Inferior parietal cortex (tissue), 1 donor: ENCODE data around the gene EPHB2.
"Not testable (repeated sequence)": the region's sequence is repeated elsewhere in the genome, so short reads cannot be mapped to it uniquely, and the experiment has no call there.

Source experiments
- DNase-seq: peaks from one replicate; pipeline ENCODE4 v3.0.0-alpha.2; 2016; ENCODE audit errors: extremely low spot score

EPHB2 gene

GRCh38 chr1:22710701-22711049 lies at the start of gene EPHB2:
EPHB2 (plus strand) TSS chr1:22710839; CDS start chr1:22710983, 144 bp downstream.
- no peak for DNase-seq

DNA sequence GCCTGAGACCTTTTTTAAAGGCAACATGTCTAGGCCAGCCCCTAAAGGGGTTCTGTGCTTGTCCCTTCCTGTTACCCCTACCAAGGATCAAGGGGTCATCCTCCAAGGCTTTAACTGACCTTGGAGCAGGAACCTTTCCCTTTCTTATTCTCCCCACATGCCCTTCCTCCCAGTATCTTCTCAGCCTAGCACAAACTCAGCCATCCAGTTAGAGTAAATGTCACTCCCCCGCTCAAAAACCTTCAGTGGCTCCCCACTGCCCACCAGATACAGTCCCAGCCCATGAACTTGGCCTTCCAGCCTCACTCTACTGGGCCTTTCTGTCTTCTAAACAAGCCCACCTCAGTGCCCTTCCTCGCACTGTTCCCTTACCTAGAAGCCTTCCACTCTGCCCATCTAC lies 48.8 kb upstream of the EPHB2 start:
- DNase-seq: no peak

- no peak for DNase-seq
These were observed 48.3 kb upstream of the EPHB2 start for GRCh38 chr1:22662318-22662717.

DNA sequence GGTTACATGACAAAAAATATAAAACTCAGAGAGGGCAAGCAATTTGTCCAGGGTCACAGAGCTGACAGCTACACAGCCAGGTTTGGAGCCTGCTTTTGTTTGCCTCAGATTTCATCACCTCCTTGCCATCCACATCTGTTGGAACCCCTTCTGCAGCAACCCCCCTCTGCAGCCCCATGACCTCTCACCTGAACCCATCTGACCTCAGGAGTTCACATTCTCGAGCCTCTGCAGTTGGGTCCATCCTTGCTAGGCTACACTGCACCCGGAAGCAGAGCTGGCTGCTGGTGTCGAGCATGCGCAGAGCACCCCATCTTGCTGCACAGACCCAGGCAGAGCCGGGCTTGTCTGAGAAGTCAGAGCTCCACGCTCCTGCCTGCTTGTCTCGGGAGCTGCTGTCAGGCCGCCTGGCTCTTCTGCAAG lies 47.6 kb upstream of the EPHB2 start:
- no peak for DNase-seq

GRCh38 chr1:22665752-22666151 lies 44.9 kb upstream of the EPHB2 start:
- no peak for DNase-seq

- DNase-seq: no peak
These were observed 44.2 kb upstream of the EPHB2 start for GRCh38 chr1:22666412-22666811.

DNA sequence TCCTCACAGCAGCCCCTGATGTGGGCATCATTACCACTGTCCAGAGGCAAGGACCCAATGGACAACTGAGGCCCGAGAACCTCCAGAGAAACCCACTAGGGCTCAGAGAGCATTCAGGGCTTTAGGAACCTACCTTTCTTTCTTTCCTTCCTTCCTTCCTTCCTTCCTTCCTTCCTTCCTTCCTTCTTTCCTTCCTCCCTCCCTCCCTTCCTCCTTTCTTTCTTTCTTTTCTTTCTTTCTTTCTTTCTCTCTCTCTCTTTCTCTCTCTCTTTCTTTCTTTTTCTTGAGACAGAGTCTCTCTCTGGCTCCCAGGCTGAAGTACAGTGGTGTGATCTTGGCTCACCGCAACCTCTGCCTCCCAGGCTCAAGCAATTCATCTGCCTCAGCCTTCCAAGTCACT lies 41.8 kb upstream of the EPHB2 start:
- DNase-seq: not testable (repeated sequence)

- DNase-seq: no peak
These were observed 40.2 kb upstream of the EPHB2 start for GRCh38 chr1:22670352-22670975.

DNA sequence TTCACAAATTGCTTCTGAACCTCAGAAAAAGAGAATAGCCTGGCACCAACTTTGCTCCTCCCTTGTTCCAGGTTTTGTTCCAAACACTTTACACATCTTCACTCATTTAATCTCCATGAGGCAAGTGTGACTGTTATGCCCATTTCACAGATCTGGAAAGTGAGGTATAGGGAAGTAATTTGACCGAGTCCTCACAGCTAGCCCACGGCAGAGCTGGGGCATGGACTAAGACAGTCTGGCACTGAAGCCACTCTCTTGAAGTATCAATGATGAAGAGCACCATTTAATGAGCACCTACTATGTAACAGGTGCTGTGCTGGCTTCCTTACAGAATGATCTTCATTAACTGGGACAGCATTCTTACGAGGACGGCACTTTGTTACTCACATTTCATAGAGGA lies 38.6 kb upstream of the EPHB2 start:
- no peak for DNase-seq

DNA sequence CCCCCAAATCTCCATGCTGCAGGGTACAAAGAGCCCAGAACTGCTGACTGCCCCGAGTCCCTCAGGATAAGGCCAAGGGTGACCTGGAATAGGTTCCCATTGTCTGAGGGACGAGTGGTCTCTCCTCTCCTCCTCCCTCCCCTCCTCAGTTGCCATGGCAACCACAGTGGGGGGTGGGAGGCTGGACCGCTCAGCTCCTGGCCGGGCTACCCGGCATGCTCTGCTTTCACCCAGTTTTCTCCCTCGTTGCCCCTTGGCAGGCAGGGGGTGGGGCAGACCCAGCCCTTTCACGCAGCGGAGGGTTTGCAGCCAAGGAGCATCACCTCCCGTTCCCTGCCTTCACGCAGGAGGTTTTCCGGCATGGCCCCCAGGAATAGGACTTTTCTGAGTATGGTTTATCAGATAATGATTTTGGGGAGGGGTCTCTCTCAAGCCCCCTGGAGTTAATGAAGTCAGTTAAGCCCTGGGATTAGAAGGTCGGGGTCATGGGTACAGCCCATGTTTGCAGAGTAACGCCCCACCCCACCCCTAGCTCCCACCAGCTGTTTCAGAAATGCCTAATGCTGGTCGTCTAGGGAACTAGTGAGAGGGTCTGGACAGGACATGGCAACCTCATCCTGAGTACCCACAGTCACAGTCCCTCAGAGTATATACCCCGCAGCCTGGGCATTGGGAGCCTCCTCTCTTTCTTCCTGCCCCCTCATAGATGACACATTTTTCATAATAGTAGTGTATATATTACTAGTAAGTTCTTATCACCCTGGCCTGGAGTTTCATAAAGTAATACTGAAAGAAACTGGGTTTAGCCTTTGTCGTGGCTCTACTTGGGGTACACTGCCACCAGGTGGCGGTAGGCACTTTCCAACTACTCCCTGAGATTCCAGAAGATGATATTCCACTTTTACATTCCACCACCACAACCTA lies 36.9 kb upstream of the EPHB2 start:
- DNase-seq: peak; percentile 75

DNA sequence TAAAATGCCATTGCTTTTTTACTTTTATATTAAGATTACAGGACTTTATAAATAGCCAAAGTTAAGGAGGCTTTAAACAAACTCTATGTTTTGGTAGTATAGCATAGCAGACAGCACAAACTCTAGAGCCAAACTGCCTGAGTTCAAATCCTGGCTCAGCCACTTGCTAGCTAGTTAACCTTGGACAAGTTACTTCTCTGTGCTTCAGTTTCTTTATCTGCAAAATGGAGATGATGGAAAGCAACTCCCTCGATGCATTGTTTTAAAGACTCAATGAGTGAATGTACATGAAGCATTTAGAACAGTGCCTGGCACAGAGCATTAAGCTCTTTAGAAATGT lies 36.3 kb upstream of the EPHB2 start:
- DNase-seq: no peak

DNA sequence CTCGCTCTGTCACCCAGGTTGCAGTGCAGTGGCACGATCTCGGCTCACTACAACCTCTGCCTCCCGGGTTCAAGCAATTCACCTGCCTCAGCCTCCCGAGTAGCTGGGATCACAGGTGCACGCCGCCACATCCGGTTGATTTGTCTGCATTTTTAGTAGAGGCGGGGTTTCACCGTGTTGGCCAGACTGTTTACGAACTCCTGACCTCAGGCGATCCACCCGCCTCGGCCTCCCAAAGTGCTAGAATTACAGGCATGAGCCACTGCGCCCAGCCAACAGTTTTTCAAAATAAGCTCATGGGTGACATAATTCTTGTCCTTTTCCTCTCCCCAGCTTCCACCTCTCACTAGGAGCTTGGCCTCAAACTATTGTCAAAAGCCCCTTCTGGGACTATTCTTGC lies 34.5 kb upstream of the EPHB2 start:
- DNase-seq: not testable (repeated sequence)

DNA sequence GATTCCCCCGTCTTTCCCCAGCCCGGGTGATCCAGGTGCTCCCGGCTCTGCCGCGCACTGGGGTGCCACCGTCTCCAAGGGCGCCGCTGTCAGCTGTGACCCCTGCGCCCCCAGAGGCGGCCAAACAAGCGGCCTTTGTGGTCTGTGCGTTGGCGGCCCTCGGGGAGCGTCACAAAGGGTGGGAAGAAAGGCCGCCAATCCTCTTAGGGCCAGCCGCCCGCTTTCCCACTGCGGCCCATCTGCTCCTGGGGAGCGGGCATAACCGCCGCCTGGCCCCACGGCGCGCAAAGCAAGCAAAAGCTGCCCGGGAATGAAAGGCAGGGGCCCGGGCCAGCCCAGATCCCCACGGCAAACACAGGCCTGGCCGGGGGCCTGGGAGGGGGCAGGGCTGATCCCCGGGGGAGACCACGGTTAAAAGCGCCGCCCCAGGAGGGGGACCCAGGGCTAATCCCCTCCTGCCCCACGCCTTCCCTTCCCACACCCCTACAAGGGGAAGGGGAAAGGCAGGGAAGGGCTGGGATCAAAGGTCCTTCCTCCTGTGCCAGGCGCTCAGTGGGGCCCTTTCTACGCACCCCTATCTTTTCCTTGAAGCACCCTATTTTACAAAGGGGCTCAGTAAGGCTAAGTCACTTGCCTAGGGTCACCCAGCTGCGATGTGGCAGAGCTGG lies 33.6 kb upstream of the EPHB2 start:
- no peak for DNase-seq

DNA sequence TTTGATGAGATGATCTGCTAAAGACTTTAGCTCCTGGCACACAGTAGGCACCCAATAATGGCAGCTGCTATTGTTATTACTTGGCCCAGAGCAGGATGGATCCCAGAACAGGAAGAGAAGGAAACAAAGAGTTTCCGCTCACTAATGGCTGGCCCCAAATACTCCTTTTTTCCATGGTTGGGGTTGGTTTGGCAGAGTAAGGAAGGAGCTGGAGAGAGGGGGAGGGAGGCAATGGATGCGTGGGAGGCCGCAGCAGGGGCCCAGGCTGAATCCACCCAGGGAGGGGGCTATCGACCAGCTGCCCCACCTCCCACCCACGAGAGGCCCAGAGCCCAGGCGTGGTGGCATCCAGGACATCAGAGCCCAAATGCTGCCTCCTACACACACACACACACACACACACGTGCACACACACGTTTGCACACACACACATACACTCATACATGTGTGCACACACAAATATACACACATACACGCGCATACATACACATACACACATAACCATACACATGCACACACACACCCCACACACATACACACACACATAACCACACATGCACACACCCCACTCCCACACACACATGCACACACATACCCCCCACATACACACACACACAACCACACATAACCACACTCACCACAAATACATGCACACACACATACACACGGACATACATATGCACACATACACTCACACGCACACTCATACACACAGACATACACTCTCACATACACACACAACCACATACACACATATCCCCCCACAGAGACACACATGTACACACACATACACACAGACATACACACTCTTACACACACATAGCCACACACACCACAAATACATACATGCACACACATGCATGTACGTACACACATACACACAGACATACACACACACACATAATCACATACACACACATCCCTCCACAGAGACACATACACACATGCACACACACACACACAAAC lies 32.4 kb upstream of the EPHB2 start:
- no peak for DNase-seq

- no peak for DNase-seq
These were observed 29.9 kb upstream of the EPHB2 start for GRCh38 chr1:22680726-22681125.

GRCh38 chr1:22681556-22682276 lies 28.9 kb upstream of the EPHB2 start:
- DNase-seq: no peak

GRCh38 chr1:22683547-22683946 lies 27.1 kb upstream of the EPHB2 start:
- DNase-seq: no peak

DNA sequence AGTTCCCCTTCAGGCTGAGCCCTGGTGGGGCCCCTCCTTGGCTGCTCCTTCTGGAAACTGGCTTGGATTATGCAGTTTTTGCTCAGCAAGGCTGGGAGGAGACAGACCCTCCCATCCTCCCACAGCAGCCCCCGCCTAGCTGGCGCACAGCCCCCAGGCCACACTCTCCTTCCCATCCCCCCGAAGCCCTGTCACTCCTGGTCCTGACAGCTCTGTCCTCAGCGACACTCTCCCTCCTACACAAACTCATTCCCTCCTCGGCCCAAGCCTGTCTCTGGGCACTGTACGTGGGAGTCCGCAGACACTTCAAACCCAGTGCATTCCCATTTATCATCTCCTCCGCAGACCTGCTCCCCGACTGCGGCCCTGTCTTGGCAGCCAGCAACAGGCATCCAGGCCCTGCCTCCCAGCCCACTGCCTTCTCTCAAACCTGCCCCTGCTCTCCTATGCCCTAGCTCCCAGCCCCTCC lies 25.0 kb upstream of the EPHB2 start:
- DNase-seq: no peak

DNA sequence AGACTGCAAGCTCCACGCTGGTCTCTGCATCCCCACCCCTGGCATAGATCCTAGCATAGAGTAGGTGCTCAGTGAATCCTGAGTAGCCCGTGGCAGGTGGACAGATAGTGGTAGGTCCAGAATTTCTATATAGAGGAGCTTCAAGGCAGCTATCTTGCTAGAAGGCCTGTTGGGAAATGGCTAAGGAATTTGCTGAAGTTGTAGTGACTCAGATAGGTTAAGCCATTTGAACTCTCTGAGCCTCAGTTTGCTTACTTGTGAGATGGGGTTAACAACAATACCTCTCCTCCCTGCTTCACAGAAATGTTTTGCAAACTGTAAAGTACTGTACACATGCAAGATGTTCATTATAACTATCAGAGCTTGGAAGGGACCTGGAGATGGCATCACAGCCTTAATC lies 23.4 kb upstream of the EPHB2 start:
- DNase-seq: no peak

GRCh38 chr1:22688466-22688865 lies 22.2 kb upstream of the EPHB2 start:
- DNase-seq: no peak

GRCh38 chr1:22689505-22689904 lies 21.1 kb upstream of the EPHB2 start:
- DNase-seq: no peak
